ENCODE data around the gene PLA2G6.

PLA2G6 gene

DNA sequence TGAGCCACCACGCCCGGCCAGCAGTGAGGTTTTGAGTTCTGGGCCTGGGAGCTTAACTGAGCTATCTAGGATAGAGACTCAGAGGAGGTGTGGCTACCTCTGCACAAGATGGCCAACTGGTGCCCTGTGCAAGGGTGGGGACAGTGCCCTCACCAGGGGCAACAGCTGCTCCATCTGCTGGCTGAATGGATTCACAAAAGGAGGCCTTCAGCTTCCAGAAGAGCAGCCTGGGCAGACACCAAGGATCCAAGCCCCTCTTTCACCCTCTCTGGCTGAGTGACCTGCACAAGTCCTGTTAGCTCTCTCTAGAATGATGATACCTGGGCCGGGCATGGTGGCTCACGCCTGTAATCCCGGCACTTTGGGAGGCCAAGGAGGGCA is 37.6 kb downstream of the PLA2G6 start:
- no peak overlapping the region for H3K27ac Mint-ChIP-seq
- H3K4me3 Mint-ChIP-seq: no peak overlapping the region

GRCh38 chr22:38142606-38143005 is 39.0 kb downstream of the PLA2G6 start:
- no peaks in the 10 kb centered on the region for H3K9me3 Mint-ChIP-seq
- H3K4me1 Mint-ChIP-seq (ENCODE audit: low read depth): peaks cover 10% of the 10 kb centered on the region
- H3K27me3 Mint-ChIP-seq: no peaks in the 10 kb centered on the region
- no peak overlapping the region for H3K4me3 Mint-ChIP-seq
- no peak overlapping the region for H3K27ac Mint-ChIP-seq
- H3K36me3 Mint-ChIP-seq (ENCODE audit: low read depth): peaks cover 3% of the 10 kb centered on the region

More for the DNA sequence above, 37.6 kb downstream of the PLA2G6 start:
- no peaks in the 10 kb centered on the region for H3K9me3 Mint-ChIP-seq
- H3K27me3 Mint-ChIP-seq: no peaks in the 10 kb centered on the region
- peaks cover 19% of the 10 kb centered on the region for H3K4me1 Mint-ChIP-seq (ENCODE audit: low read depth)
- peaks cover 11% of the 10 kb centered on the region for H3K36me3 Mint-ChIP-seq (ENCODE audit: low read depth)

GRCh38 chr22:38141217-38141973 is 40.2 kb downstream of the PLA2G6 start:
- Mint-ChIP-seq H3K4me3 (no peak overlapping the region), H3K27ac (no peak overlapping the region), H3K9me3 (no peaks in the 10 kb centered on the region), H3K4me1 (ENCODE audit: low read depth) (peaks cover 5% of the 10 kb centered on the region), H3K27me3 (no peaks in the 10 kb centered on the region), H3K36me3 (ENCODE audit: low read depth) (peaks cover 3% of the 10 kb centered on the region)

- Mint-ChIP-seq H3K36me3 (ENCODE audit: low read depth) (peaks cover 12% of the 10 kb centered on the region), H3K9me3 (no peaks in the 10 kb centered on the region), H3K27me3 (no peaks in the 10 kb centered on the region), H3K27ac (no peak overlapping the region), H3K4me3 (no peak overlapping the region), H3K4me1 (ENCODE audit: low read depth) (peaks cover 5% of the 10 kb centered on the region)
Observed at GRCh38 chr22:38139901-38140300, 41.7 kb downstream of the PLA2G6 start.

- Mint-ChIP-seq H3K4me3 (no peak overlapping the region), H3K9me3 (no peaks in the 10 kb centered on the region), H3K27ac (no peak overlapping the region), H3K27me3 (no peaks in the 10 kb centered on the region), H3K4me1 (ENCODE audit: low read depth) (peaks cover 5% of the 10 kb centered on the region), H3K36me3 (ENCODE audit: low read depth) (peaks cover 15% of the 10 kb centered on the region)
Observed at GRCh38 chr22:38138961-38139360, 42.7 kb downstream of the PLA2G6 start.

DNA sequence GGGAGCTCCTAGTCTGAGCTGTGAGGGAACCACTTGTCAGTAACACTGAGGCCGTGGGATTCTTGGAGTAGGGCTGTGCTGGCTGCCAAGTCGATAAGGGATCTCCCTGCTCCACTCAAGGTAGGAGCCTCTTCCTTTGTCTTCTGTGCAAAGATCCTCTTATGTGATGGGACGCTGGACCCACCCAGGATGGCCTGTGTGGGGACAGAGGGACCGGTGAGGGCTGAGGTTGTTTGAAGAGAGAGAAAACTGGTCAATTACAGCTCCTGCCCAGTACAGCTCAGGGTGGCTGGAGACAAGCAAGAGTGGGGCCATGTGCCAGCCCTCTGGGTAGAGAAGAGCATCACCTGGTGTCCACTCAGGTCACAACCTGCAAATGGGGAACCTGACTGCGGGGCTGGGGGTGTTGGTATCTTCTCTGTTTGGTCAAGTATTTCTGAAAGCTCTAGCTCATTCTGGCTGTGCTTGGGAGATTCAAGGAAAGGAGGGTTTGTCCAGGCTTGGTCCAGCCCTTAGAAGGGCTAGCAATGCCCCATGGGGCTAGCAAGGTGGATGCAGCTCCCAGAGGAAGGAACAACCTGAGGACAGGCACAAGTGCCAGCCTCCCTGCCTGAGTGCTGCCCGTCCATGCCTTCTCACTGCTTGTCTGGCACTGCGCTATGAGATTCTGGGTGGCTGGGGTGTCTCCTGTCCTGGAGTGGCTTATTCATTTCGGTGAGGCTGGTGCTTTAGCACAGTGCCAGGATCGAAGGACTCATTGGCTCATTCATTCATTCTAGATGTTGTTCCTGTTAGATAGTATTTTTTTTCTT is 43.5 kb downstream of the PLA2G6 start:
- Mint-ChIP-seq H3K9me3 (no peaks in the 10 kb centered on the region), H3K36me3 (ENCODE audit: low read depth) (peaks cover 11% of the 10 kb centered on the region), H3K27ac (no peak overlapping the region), H3K4me3 (no peak overlapping the region), H3K4me1 (ENCODE audit: low read depth) (no peaks in the 10 kb centered on the region), H3K27me3 (no peaks in the 10 kb centered on the region)

DNA sequence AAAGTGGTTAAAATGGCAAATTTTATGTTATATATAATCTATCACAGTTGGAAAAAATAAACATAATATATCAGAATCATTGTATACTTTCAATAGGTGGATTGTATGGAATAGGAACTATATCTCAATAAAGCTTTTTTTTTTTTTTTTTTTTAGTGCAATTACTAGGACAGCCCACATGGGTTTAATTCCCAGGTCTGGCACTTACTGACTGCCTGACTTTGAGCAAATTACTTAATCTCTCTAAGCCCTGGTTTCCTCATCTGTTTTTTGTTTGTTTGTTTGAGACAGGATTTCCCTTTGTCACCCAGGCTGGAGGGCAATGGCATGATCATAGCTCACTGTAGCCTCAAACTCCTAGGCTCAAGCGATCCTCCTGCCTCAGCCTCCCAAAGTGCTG is 45.0 kb downstream of the PLA2G6 start:
- no peaks in the 10 kb centered on the region for H3K4me1 Mint-ChIP-seq (ENCODE audit: low read depth)
- H3K27me3 Mint-ChIP-seq: no peaks in the 10 kb centered on the region
- H3K36me3 Mint-ChIP-seq (ENCODE audit: low read depth): peaks cover 18% of the 10 kb centered on the region
- no peak overlapping the region for H3K27ac Mint-ChIP-seq
- no peaks in the 10 kb centered on the region for H3K9me3 Mint-ChIP-seq
- H3K4me3 Mint-ChIP-seq: no peak overlapping the region

- H3K4me1 Mint-ChIP-seq (ENCODE audit: low read depth): no peaks in the 10 kb centered on the region
- no peak overlapping the region for H3K27ac Mint-ChIP-seq
- peaks cover 18% of the 10 kb centered on the region for H3K36me3 Mint-ChIP-seq (ENCODE audit: low read depth)
Observed at GRCh38 chr22:38135133-38135706, 46.4 kb downstream of the PLA2G6 start.

GRCh38 chr22:38133331-38133730 is 48.3 kb downstream of the PLA2G6 start:
- Mint-ChIP-seq H3K4me1 (ENCODE audit: low read depth) (no peaks in the 10 kb centered on the region), H3K4me3 (no peak overlapping the region), H3K27ac (no peak overlapping the region), H3K36me3 (ENCODE audit: low read depth) (peaks cover 18% of the 10 kb centered on the region), H3K27me3 (no peaks in the 10 kb centered on the region), H3K9me3 (no peaks in the 10 kb centered on the region)

More at GRCh38 chr22:38135133-38135706, 46.4 kb downstream of the PLA2G6 start:
- H3K27me3 Mint-ChIP-seq: no peaks in the 10 kb centered on the region
- no peak overlapping the region for H3K4me3 Mint-ChIP-seq
- H3K9me3 Mint-ChIP-seq: no peaks in the 10 kb centered on the region

DNA sequence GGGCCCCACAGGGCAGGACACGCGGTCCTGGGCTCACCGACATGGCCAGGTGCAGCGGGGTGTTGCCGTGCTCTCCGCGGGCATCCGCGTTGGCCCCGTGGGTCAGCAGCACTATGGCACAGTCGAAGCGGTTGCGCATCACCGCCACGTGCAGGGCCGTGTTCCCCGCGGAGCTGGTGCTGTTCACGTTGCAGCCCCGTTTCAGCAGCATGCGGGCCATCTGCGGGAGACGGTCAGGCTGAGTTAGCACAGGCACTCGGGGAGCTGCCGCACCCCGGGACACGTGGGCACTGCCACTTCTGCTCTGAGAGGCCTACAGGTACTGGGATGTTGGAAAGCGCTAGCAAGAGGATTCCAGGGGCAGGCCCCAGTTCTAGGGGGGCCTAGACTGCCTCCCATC is 48.8 kb downstream of the PLA2G6 start:
- H3K4me1 Mint-ChIP-seq (ENCODE audit: low read depth): no peaks in the 10 kb centered on the region
- H3K27me3 Mint-ChIP-seq: no peaks in the 10 kb centered on the region
- no peak overlapping the region for H3K4me3 Mint-ChIP-seq
- H3K27ac Mint-ChIP-seq: no peak overlapping the region
- H3K9me3 Mint-ChIP-seq: no peaks in the 10 kb centered on the region
- peaks cover 18% of the 10 kb centered on the region for H3K36me3 Mint-ChIP-seq (ENCODE audit: low read depth)

DNA sequence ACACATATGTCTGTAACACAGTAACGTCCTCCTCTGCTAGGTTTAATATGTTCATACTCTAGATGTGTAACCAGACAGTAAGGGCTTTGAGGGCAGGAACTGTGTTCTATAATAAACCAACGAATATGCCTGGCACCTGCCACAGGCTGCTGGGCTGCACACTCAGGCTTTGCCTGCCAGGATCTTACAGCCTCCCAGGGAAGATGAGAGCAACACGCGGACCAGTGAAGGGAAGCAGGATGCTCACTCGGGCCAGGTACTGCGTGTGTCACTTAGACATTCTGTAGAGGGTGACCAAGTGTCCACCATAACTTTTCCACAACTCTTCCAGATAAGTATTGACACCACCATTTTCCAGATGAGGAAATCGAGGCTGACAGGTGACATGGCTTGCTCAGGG is 49.5 kb downstream of the PLA2G6 start:
- Mint-ChIP-seq H3K4me3 (no peak overlapping the region), H3K4me1 (ENCODE audit: low read depth) (no peaks in the 10 kb centered on the region), H3K27ac (no peak overlapping the region), H3K36me3 (ENCODE audit: low read depth) (peaks cover 18% of the 10 kb centered on the region), H3K9me3 (no peaks in the 10 kb centered on the region), H3K27me3 (no peaks in the 10 kb centered on the region)

- no peak overlapping the region for H3K27ac Mint-ChIP-seq
- H3K4me3 Mint-ChIP-seq: no peak overlapping the region
- no peaks in the 10 kb centered on the region for H3K27me3 Mint-ChIP-seq
- peaks cover 18% of the 10 kb centered on the region for H3K36me3 Mint-ChIP-seq (ENCODE audit: low read depth)
- H3K4me1 Mint-ChIP-seq (ENCODE audit: low read depth): no peaks in the 10 kb centered on the region
- no peaks in the 10 kb centered on the region for H3K9me3 Mint-ChIP-seq
Observed at GRCh38 chr22:38131399-38131798, 50.2 kb downstream of the PLA2G6 start.

- H3K9me3 Mint-ChIP-seq: no peaks in the 10 kb centered on the region
- H3K4me1 Mint-ChIP-seq (ENCODE audit: low read depth): no peaks in the 10 kb centered on the region
- no peaks in the 10 kb centered on the region for H3K27me3 Mint-ChIP-seq
- peaks cover 9% of the 10 kb centered on the region for H3K36me3 Mint-ChIP-seq (ENCODE audit: low read depth)
- no peak overlapping the region for H3K27ac Mint-ChIP-seq
- no peak overlapping the region for H3K4me3 Mint-ChIP-seq
Observed at GRCh38 chr22:38129856-38130255, 51.8 kb downstream of the PLA2G6 start.

- H3K4me1 Mint-ChIP-seq (ENCODE audit: low read depth): no peaks in the 10 kb centered on the region
- H3K27ac Mint-ChIP-seq: no peak overlapping the region
- H3K9me3 Mint-ChIP-seq: no peaks in the 10 kb centered on the region
- H3K27me3 Mint-ChIP-seq: no peaks in the 10 kb centered on the region
- no peak overlapping the region for H3K4me3 Mint-ChIP-seq
- H3K36me3 Mint-ChIP-seq (ENCODE audit: low read depth): peaks cover 6% of the 10 kb centered on the region
Observed at GRCh38 chr22:38129021-38129420, 52.6 kb downstream of the PLA2G6 start.

DNA sequence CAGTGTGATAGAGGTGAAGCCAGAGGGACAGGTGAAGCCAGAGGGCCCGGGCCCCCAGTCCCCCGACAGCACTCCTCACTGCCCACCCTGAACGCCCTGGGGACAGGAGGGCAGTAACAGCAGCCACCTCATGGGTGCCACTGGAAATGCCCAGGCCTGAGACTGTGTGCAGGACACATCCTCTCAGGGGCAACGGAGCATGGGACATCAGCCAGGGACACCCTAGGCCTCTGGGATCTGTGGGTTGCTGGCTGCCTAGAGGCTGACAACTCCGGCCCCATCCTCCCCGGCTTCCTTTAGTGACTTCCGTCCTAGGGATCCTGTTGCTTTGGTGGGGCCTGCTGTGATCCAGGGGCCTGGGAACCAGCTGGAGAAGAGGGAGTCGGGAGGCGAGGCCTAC is 53.8 kb downstream of the PLA2G6 start:
- H3K27me3 Mint-ChIP-seq: no peaks in the 10 kb centered on the region
- H3K36me3 Mint-ChIP-seq (ENCODE audit: low read depth): peaks cover 6% of the 10 kb centered on the region
- no peak overlapping the region for H3K4me3 Mint-ChIP-seq
- no peaks in the 10 kb centered on the region for H3K4me1 Mint-ChIP-seq (ENCODE audit: low read depth)
- H3K27ac Mint-ChIP-seq: no peak overlapping the region
- H3K9me3 Mint-ChIP-seq: no peaks in the 10 kb centered on the region

All from stimulated activated naive CD8-positive, alpha-beta T cell treated with anti-CD3 and anti-CD28 coated beads, Interleukin-15, Interleukin-2, amounts not matched to agents 100 ng/mL and 50 ng/mL, for 24 hours (primary cell).